ENCODE measurements around the gene FCGR1A. TPM values are rescaled to one million over a fixed set of nuclear protein-coding genes. Genes with fewer than 3 reads are reported as not detected.

The FCGR1A gene
- total RNA-seq: 6.2 TPM

GRCh38 chr1:149782600-149782999, at the start of gene FCGR1A:
Gene FCGR1A, plus strand, starts transcription at chr1:149782694. Its CDS starts 50 bp downstream, at chr1:149782744.

Other genes with a start within 250 kb of the FCGR1A start
- not detected for gene PPIAL4C, start 198.8 kb upstream of the FCGR1A start, total RNA-seq
- 18.1 TPM for gene BOLA1, start 116.9 kb downstream of the FCGR1A start, total RNA-seq
- gene SV2A, start 135.2 kb downstream of the FCGR1A start, total RNA-seq: 6.2 TPM
- 13.1 TPM for gene SF3B4, start 145.1 kb downstream of the FCGR1A start, total RNA-seq
- gene MTMR11, start 154.2 kb downstream of the FCGR1A start, total RNA-seq: 22.9 TPM
- gene OTUD7B, start 228.0 kb downstream of the FCGR1A start, total RNA-seq: 21.4 TPM